ENCODE results near the gene IL17RB. TPM values are rescaled to one million over a fixed set of nuclear protein-coding genes. Genes with fewer than 3 reads are reported as not detected.
A peak's percentile ranks its signal among the peaks of the same experiment; 100 is the strongest.

The IL17RB gene
- total and polyA plus RNA-seq, 2 of the 8 experiments (the other 6 are each of a cell fraction or from before 2014, with no cell fraction given), result 7.0 to 24.6 TPM

- Histone ChIP-seq H3K4ac (replicated peaks; ENCODE audit: insufficient read length, low read depth, low read length) (no peak overlapping the region), H3K27me3 (replicated peaks in 1 of 4; ENCODE audit: control insufficient read depth in 3 of 4, extremely low read depth in 1 of 4, insufficient read depth in 3 of 4, low read length in 3 of 4) (no peaks in the 10 kb centered on the region), H3K56ac (replicated peaks; ENCODE audit: insufficient read length, low read depth, low read length) (no peak overlapping the region), H3K23ac (ENCODE audit: insufficient read length) (no peak overlapping the region), H3K23me2 (ENCODE audit: low read depth, low read length) (peaks cover 2% of the 10 kb centered on the region; the same call in 1 of the 2 replicates), H4K8ac (ENCODE audit: extremely low read depth, insufficient read depth, low read length) (no peak overlapping the region), H3K9ac (replicated peaks in 1 of 4; ENCODE audit: extremely low read depth in 1 of 4, low read depth in 3 of 4, low read length in 3 of 4) (peak overlapping the region in 3 of 4 experiments; percentile 39 to 87 (median 84); a peak in 3 of 7 replicates), H2BK120ac (replicated peaks; ENCODE audit: low read depth, low read length) (no peak overlapping the region), H4K5ac (ENCODE audit: insufficient read length, low read depth, low read length) (no peak overlapping the region), H3K9me3 (ENCODE audit: insufficient read depth in 2 of 2, low read depth in 1 of 2, low read length in 1 of 2) (no peaks in the 10 kb centered on the region; a peak in 1 of 4 replicates), H4K20me1 (replicated peaks in 1 of 2; ENCODE audit: control insufficient read depth in 1 of 2, insufficient read depth in 2 of 2, low read length in 2 of 2) (no peaks in the 10 kb centered on the region), H3K18ac (ENCODE audit: extremely low read depth, low read length) (no peak overlapping the region), H3K14ac (ENCODE audit: insufficient read length) (no peak overlapping the region), H2AFZ (ENCODE audit: low read length) (no peak overlapping the region), H2BK12ac (ENCODE audit: low read depth, low read length) (no peak overlapping the region), H3K27ac (ENCODE audit: low read depth, low read length) (no peak overlapping the region), H3K79me2 (ENCODE audit: control insufficient read depth in 1 of 2, insufficient read depth in 2 of 2, low read length in 2 of 2) (peaks cover 0 to 12% of the 10 kb centered on the region in 2 experiments; a peak in 2 of 4 replicates), H2BK15ac (ENCODE audit: low read length) (no peak overlapping the region), H2BK20ac (ENCODE audit: low read length) (no peak overlapping the region), H3K4me1 (replicated peaks in 1 of 4; ENCODE audit: control insufficient read depth in 3 of 4, insufficient read depth in 4 of 4, low read length in 3 of 4) (peaks cover 3 to 7% (median 4%) of the 10 kb centered on the region in 4 experiments; a peak in 5 of 7 replicates), H2BK5ac (ENCODE audit: low read depth, low read length) (0 out of 2 replicates have a peak overlapping the region, but pooled peaks have one; percentile 46), H3K4me2 (ENCODE audit: insufficient read depth in 1 of 2, low read depth in 2 of 2, low read length in 2 of 2) (peak overlapping the region; percentile 85 to 88), H3K79me1 (ENCODE audit: low read depth, low read length) (no peaks in the 10 kb centered on the region; the same call in 1 of the 2 replicates), H3K4me3 (ENCODE audit: extremely low read depth in 1 of 4, insufficient read depth in 2 of 4, low read depth in 3 of 4, low read length in 4 of 4) (peak overlapping the region; percentile 73 to 94 (median 90)), H4K91ac (replicated peaks; ENCODE audit: insufficient read length, low read length) (no peak overlapping the region), H2AK5ac (ENCODE audit: low read depth, low read length) (peak overlapping the region; percentile 1; the same call in 1 of the 2 replicates), H3K36me3 (ENCODE audit: control insufficient read depth in 2 of 4, insufficient read depth in 4 of 4, low read length in 3 of 4) (peaks cover 12 to 57% (median 32%) of the 10 kb centered on the region in 4 experiments; a peak in 7 of 8 replicates)
- FAIRE-seq (no peak), DNase-seq (ENCODE audit: low read depth in 1 of 2, low spot score in 2 of 2) (no peak)
- CTCF ChIA-PET (ENCODE audit: partially characterized antibody), result interaction anchor here (0.7 to 1.6 kb wide), 6 partner anchors 9 to 212 kb away, joined by 3 to 5 read pairs (median 4); no protein-coding TSS in a partner anchor
- POLR2A ChIA-PET (ENCODE audit: partially characterized antibody), result interaction anchor here (0.6 to 2.0 kb wide), 8 partner anchors 9 to 752 kb away, joined by 3 to 11 read pairs (median 4); partner anchors contain the start of genes CHDH, IL17RB and SELENOK
- TF ChIP-seq POLR2A (IDR thresholded peaks at IDR 0.05; ENCODE audit: control extremely low read depth in 1 of 2, low read depth in 2 of 2, low read length in 2 of 2), result 0 out of 3 replicates have a peak, but pooled peaks of 1 of the 2 experiments have one; percentile 28
- peak; percentile 10; the same call in 1 of the 2 replicates for TF ChIP-seq POLR2AphosphoS5 (IDR thresholded peaks at IDR 0.05; ENCODE audit: low read depth, low read length)
- TF ChIP-seq PHF8 (conservative IDR thresholded peaks at IDR 0.05; ENCODE audit: low read depth, low read length), result no peak
- 85% methylated on average over 10 of the region's 10 CpGs; no CpG with 5 or more reads in 1 of the 2 experiments for WGBS, 2 experiments (ENCODE audit: extremely low coverage in 1 of 2, insufficient coverage in 1 of 2, insufficient read length in 1 of 2, insufficient replicate concordance in 2 of 2, low coverage in 1 of 2, low lambda C conversion rate in 2 of 2, missing lambda C conversion rate in 1 of 2)
Measured at GRCh38 chr3:53880396-53881345, 34.3 kb downstream of the IL17RB start.
